SU-DHL-6 (cell line): ENCODE measurements around the gene OR13C2.

ENCODE experiments used
- H2AFZ ChIP-seq: fragments of 200-600 bp; sonication (generic); 2 replicates; pipeline ENCODE4 v1.6.1; 2014; ENCODE audit warnings: low read depth, mild to moderate bottlenecking, moderate library complexity, mixed read lengths, antibody characterized with exemption, low read length; ENCODE audit not compliant: severe bottlenecking
- H3F3A ChIP-seq: fragments of 200-600 bp; shearing (Covaris generic); 2 replicates; pipeline ENCODE4 v1.6.0; 2016; ENCODE audit warnings: antibody characterized with exemption, mild to moderate bottlenecking; ENCODE audit not compliant: insufficient read depth
- H3K27ac ChIP-seq: fragments of 200-600 bp; sonication (generic); 2 replicates; pipeline ENCODE4 v1.5.1; 2016; ENCODE audit warnings: low read depth, mild to moderate bottlenecking, low read length, moderate library complexity, mixed read lengths
- H3K27me3 ChIP-seq: fragments of 200-600 bp; sonication (generic), shearing (Covaris generic); 2 replicates; pipeline ENCODE4 v1.6.0; 2014; ENCODE audit warnings: mild to moderate bottlenecking, low read length
- H3K36me3 ChIP-seq: fragments of 200-600 bp; sonication (generic); 2 replicates; pipeline ENCODE4 v1.6.1; 2014; ENCODE audit warnings: mild to moderate bottlenecking, low read length, mixed read lengths
- H3K4me2 ChIP-seq: fragments of 300-600, 200-600 bp; shearing (Covaris generic), sonication (generic); 2 replicates; pipeline ENCODE4 v1.6.0; 2014; ENCODE audit warnings: low read length, low read depth, mild to moderate bottlenecking; ENCODE audit not compliant: poor library complexity, severe bottlenecking
- H3K4me3 ChIP-seq: fragments of 200-600 bp; sonication (generic); 2 replicates; pipeline ENCODE4 v1.5.1; 2014; ENCODE audit warnings: antibody characterized with exemption, low read length, mild to moderate bottlenecking, mixed read lengths; ENCODE audit not compliant: insufficient read depth, poor library complexity, severe bottlenecking
- H3K79me2 ChIP-seq: fragments of 200-600 bp; sonication (generic); 2 replicates; pipeline ENCODE4 v1.6.1; 2014; ENCODE audit warnings: mild to moderate bottlenecking, low read length, moderate library complexity; ENCODE audit not compliant: insufficient read depth
- H3K9ac ChIP-seq: fragments of 200-600 bp; sonication (generic); 2 replicates; pipeline ENCODE4 v1.7.0; 2014; ENCODE audit warnings: mild to moderate bottlenecking, low read length
- H3K9me2 ChIP-seq: fragments of 200-600 bp; sonication (generic); replicated peaks from 2 replicates; pipeline ENCODE4 v1.6.1; 2014; ENCODE audit warnings: low read length; ENCODE audit not compliant: insufficient read depth
- H3K9me3 ChIP-seq: fragments of 200-600 bp; sonication (generic); 2 replicates; pipeline ENCODE4 v1.6.1; 2014; ENCODE audit warnings: low read length, mixed read lengths; ENCODE audit not compliant: insufficient read depth
- H4K20me1 ChIP-seq: fragments of 200-600 bp; sonication (generic); 2 replicates; pipeline ENCODE4 v1.6.1; 2014; ENCODE audit warnings: low read depth, mild to moderate bottlenecking, antibody characterized with exemption, low read length, moderate library complexity, mixed read lengths
- CTCF ChIP-seq: fragments of 200-600 bp; sonication (generic); IDR thresholded peaks from one replicate; pipeline ENCODE4 v1.5.1; 2017; ENCODE audit warnings: antibody characterized with exemption, mild to moderate bottlenecking, low read length, moderate library complexity; ENCODE audit not compliant: insufficient read depth, poor library complexity, severe bottlenecking
- EZH2phosphoT487 ChIP-seq: fragments of 200-600 bp; sonication (generic), shearing (Covaris generic); conservative IDR thresholded peaks from 2 replicates; pipeline ENCODE4 v1.6.1; 2018; ENCODE audit warnings: mild to moderate bottlenecking, antibody characterized with exemption, low read length, moderate library complexity, mixed read lengths

The OR13C2 gene

GRCh38 chr9:104568868-104569267 lies 36.6 kb downstream of the OR13C2 start, which contains the start of gene OR13C8:
Gene OR13C8 (plus strand): TSS chr9:104569168. CDS start chr9:104569168, 0 bp downstream.
- Histone ChIP-seq H3K4me2 (no peak within 1 kb of the TSS), H3K79me2 (no peaks in the 10 kb centered on the region), H3F3A (no peaks in the 10 kb centered on the region), H3K27ac (no peak within 1 kb of the TSS), H2AFZ (no peak within 1 kb of the TSS), H3K9ac (no peak within 1 kb of the TSS), H3K36me3 (no peaks in the 10 kb centered on the region), H3K27me3 (no peaks in the 10 kb centered on the region), H3K9me3 (peaks cover 5% of the 10 kb centered on the region; the same call in 1 of the 2 replicates), H4K20me1 (no peaks in the 10 kb centered on the region), H3K9me2 (no peaks in the 10 kb centered on the region), H3K4me3 (no peak within 1 kb of the TSS)
- TF ChIP-seq EZH2phosphoT487: no peak
- no peak for TF ChIP-seq CTCF

- Histone ChIP-seq H3K9me3 (no peaks in the 10 kb centered on the region), H3K36me3 (no peaks in the 10 kb centered on the region), H3K4me2 (no peak overlapping the region), H3F3A (no peaks in the 10 kb centered on the region), H3K27me3 (no peaks in the 10 kb centered on the region), H4K20me1 (no peaks in the 10 kb centered on the region), H3K9me2 (no peaks in the 10 kb centered on the region), H3K9ac (no peak overlapping the region), H3K27ac (no peak overlapping the region), H3K4me3 (no peak overlapping the region), H3K79me2 (no peaks in the 10 kb centered on the region), H2AFZ (no peak overlapping the region)
- TF ChIP-seq CTCF: no peak
- TF ChIP-seq EZH2phosphoT487: no peak
Measured at GRCh38 chr9:104564358-104564757, 41.1 kb downstream of the OR13C2 start.

- no peaks in the 10 kb centered on the region for H3F3A ChIP-seq
- no peak overlapping the region for H3K27ac ChIP-seq
- no peaks in the 10 kb centered on the region for H3K9me2 ChIP-seq
- no peak overlapping the region for H3K9ac ChIP-seq
- TF ChIP-seq EZH2phosphoT487: no peak
- TF ChIP-seq CTCF: no peak
- no peak overlapping the region for H2AFZ ChIP-seq
- no peaks in the 10 kb centered on the region for H4K20me1 ChIP-seq
- no peak overlapping the region for H3K4me3 ChIP-seq
- no peaks in the 10 kb centered on the region for H3K79me2 ChIP-seq
- no peak overlapping the region for H3K4me2 ChIP-seq
- H3K9me3 ChIP-seq: no peaks in the 10 kb centered on the region
- no peaks in the 10 kb centered on the region for H3K27me3 ChIP-seq
- H3K36me3 ChIP-seq: no peaks in the 10 kb centered on the region
Measured at GRCh38 chr9:104556830-104557634, 48.4 kb downstream of the OR13C2 start.
